ENCODE data around the gene STKLD1. TPM values are rescaled to one million over a fixed set of nuclear protein-coding genes. Genes with fewer than 3 reads are reported as not detected.

Gene STKLD1
- total RNA-seq, 2 donors from 2014 or later, result not detected

DNA sequence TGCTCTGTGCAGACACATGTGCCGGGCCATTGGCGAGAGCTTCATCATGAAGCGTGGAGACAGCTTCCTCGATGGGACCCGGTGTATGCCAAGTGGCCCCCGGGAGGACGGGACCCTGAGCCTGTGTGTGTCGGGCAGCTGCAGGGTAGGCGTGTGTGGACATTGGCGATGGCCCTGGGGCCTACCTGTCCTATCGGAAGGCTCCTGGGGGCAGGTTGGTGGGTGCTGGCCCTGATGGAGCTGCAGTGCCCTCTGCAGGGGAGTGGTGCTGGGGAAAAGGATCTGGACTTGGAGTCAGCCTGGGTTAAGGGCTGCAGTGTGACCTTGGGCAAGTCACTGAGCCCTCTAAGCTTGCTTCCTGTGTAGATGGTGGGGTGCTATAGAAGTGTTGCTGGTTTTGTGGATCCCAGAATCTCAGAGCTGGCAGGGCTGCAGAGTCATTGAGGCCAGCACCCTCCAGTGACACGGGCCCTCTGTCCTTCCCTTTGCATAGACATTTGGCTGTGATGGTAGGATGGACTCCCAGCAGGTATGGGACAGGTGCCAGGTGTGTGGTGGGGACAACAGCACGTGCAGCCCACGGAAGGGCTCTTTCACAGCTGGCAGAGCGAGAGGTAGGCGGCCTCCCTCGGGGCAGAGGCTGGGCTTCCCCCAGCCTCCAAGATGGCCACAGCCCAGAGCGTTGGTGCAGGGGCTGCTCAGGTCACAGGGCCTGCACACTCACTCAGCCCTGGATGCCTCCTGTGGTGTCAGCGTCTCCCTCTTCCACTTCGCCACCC is 61.8 kb downstream of the STKLD1 start:
- no peak for TF ChIP-seq POLR2A (IDR thresholded peaks at IDR 0.05)
- TF ChIP-seq, protein P1, sequence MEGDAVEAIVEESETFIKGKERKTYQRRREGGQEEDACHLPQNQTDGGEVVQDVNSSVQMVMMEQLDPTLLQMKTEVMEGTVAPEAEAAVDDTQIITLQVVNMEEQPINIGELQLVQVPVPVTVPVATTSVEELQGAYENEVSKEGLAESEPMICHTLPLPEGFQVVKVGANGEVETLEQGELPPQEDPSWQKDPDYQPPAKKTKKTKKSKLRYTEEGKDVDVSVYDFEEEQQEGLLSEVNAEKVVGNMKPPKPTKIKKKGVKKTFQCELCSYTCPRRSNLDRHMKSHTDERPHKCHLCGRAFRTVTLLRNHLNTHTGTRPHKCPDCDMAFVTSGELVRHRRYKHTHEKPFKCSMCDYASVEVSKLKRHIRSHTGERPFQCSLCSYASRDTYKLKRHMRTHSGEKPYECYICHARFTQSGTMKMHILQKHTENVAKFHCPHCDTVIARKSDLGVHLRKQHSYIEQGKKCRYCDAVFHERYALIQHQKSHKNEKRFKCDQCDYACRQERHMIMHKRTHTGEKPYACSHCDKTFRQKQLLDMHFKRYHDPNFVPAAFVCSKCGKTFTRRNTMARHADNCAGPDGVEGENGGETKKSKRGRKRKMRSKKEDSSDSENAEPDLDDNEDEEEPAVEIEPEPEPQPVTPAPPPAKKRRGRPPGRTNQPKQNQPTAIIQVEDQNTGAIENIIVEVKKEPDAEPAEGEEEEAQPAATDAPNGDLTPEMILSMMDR (IDR thresholded peaks at IDR 0.05), result no peak
- no peak for ATAC-seq
- Histone ChIP-seq H3K9me3 (no peaks in the 10 kb centered on the region), H3K4me3 (no peak overlapping the region), H3K4me1 (no peaks in the 10 kb centered on the region), H3K36me3 (replicated peaks in 1 of 2; ENCODE audit: insufficient read depth in 1 of 2, low read depth in 2 of 2) (no peaks in the 10 kb centered on the region), H3K27ac (no peak overlapping the region), H3K27me3 (no peaks in the 10 kb centered on the region)
- WGBS, 2 donors, result 90 to 91% methylated on average over 8 to 20 of the region's 20 CpGs
- intact Hi-C loops (cut with DNase I), result no loop called here
- DNase-seq, result no peak

DNA sequence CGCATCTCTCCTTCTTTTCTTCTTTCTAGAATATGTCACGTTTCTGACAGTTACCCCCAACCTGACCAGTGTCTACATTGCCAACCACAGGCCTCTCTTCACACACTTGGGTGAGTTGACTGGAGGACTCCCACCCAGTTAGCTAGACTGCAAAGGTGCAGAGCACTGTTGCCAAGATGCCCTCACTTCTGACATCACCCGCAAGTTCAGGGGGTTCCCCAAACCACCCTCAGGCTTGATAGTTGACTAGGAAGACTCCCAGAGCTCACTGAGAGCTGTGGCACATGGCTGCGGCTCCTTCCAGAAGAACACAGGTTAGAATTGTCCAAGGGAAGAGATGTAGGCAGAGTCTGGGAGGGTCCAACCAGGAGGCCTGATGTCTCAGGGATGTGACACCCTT is 63.2 kb downstream of the STKLD1 start:
- intact Hi-C loops (cut with DNase I), result no loop called here

GRCh38 chr9:133440874-133441273 is 64.7 kb downstream of the STKLD1 start:
- no peak overlapping the region for H3K4me3 ChIP-seq
- intact Hi-C loops (cut with DNase I), result no loop called here
- H3K36me3 ChIP-seq (replicated peaks in 1 of 2; ENCODE audit: insufficient read depth in 1 of 2, low read depth in 2 of 2), result no peaks in the 10 kb centered on the region
- H3K9me3 ChIP-seq, result no peaks in the 10 kb centered on the region
- no peaks in the 10 kb centered on the region for H3K27me3 ChIP-seq
- TF ChIP-seq, protein P1 (IDR thresholded peaks at IDR 0.05), result no peak
- no peak for TF ChIP-seq POLR2A (IDR thresholded peaks at IDR 0.05)
- no peak for ATAC-seq
- no peak overlapping the region for H3K27ac ChIP-seq
- 88 to 93% methylated on average over 11 to 12 of the region's 12 CpGs for WGBS, 2 donors
- no peak for DNase-seq
- H3K4me1 ChIP-seq, result no peaks in the 10 kb centered on the region

More for the DNA sequence above, 63.2 kb downstream of the STKLD1 start:
- DNase-seq (no peak), ATAC-seq (no peak)
- Histone ChIP-seq H3K4me3 (no peak overlapping the region), H3K27me3 (no peaks in the 10 kb centered on the region), H3K27ac (no peak overlapping the region), H3K4me1 (no peaks in the 10 kb centered on the region), H3K36me3 (replicated peaks in 1 of 2; ENCODE audit: insufficient read depth in 1 of 2, low read depth in 2 of 2) (no peaks in the 10 kb centered on the region), H3K9me3 (no peaks in the 10 kb centered on the region)
- WGBS, 2 donors, result 59 to 71% methylated on average over 3 to 4 of the region's 4 CpGs
- TF ChIP-seq, protein P1 (IDR thresholded peaks at IDR 0.05), result no peak
- no peak for TF ChIP-seq POLR2A (IDR thresholded peaks at IDR 0.05)

DNA sequence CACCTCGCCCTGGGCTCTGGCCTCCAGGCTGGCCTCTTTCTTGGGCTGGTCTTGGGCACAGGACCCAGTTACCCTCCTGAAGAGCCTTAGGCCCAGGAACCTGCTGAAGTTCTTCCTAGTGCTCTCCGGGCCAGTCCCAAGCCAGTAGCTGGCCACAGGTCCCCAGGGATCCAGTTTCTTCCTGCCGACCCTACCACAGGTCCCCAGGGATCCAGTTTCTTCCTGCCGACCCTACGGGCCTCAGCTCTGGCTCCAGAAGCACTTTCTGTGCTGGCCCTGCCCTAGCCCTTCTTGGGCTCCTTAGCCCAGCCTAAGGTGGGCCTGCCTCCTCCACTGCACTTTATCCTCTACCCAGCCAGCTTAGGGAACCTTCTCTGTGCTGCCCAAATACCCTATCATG is 65.4 kb downstream of the STKLD1 start:
- ATAC-seq (no peak), DNase-seq (no peak)
- TF ChIP-seq, protein P1 (IDR thresholded peaks at IDR 0.05), result no peak
- no peak for TF ChIP-seq POLR2A (IDR thresholded peaks at IDR 0.05)
- 68 to 75% methylated on average over 4 to 5 of the region's 5 CpGs for WGBS, 2 donors
- H3K4me1 ChIP-seq, result no peaks in the 10 kb centered on the region
- intact Hi-C loops (cut with DNase I), result no loop called here
- no peak overlapping the region for H3K4me3 ChIP-seq
- no peaks in the 10 kb centered on the region for H3K36me3 ChIP-seq (replicated peaks in 1 of 2; ENCODE audit: insufficient read depth in 1 of 2, low read depth in 2 of 2)
- no peak overlapping the region for H3K27ac ChIP-seq
- H3K9me3 ChIP-seq, result no peaks in the 10 kb centered on the region
- H3K27me3 ChIP-seq, result no peaks in the 10 kb centered on the region

GRCh38 chr9:133443248-133443647 is 67.1 kb downstream of the STKLD1 start:
- H3K27me3 ChIP-seq, result no peaks in the 10 kb centered on the region
- ATAC-seq (no peak), DNase-seq (no peak)
- no peak for TF ChIP-seq POLR2A (IDR thresholded peaks at IDR 0.05)
- TF ChIP-seq, protein P1 (IDR thresholded peaks at IDR 0.05), result no peak
- no peaks in the 10 kb centered on the region for H3K36me3 ChIP-seq (replicated peaks in 1 of 2; ENCODE audit: insufficient read depth in 1 of 2, low read depth in 2 of 2)
- WGBS, 2 donors, result 82 to 100% methylated on average over 1 to 11 of the region's 15 CpGs
- intact Hi-C loops (cut with DNase I), result no loop called here
- H3K4me3 ChIP-seq, result no peak overlapping the region
- no peak overlapping the region for H3K27ac ChIP-seq
- no peaks in the 10 kb centered on the region for H3K9me3 ChIP-seq
- no peaks in the 10 kb centered on the region for H3K4me1 ChIP-seq

Data from body of pancreas (tissue), 4 donors.